Progenitor cell of endocrine pancreas (in vitro differentiated cells): ENCODE measurements around the gene SLK. TPM values are rescaled to one million over a fixed set of nuclear protein-coding genes. Genes with fewer than 3 reads are reported as not detected.

Source experiments
- DNase-seq: peaks from one replicate; pipeline ENCODE4 v3.0.0; 2021; ENCODE audit warnings: low spot score; ENCODE audit not compliant: unreplicated experiment
- H3K27ac Mint-ChIP-seq: 2 replicates; pipeline ENCODE4 v1.8.0; 2021; ENCODE audit warnings: mild to moderate bottlenecking, moderate library complexity, mixed read lengths
- H3K27me3 Mint-ChIP-seq: 2 replicates; pipeline ENCODE4 v1.8.0; 2021; ENCODE audit warnings: mixed read lengths
- H3K36me3 Mint-ChIP-seq: 2 replicates; pipeline ENCODE4 v1.8.0; 2022; ENCODE audit warnings: mixed read lengths; ENCODE audit not compliant: insufficient read depth
- H3K4me1 Mint-ChIP-seq: 2 replicates; pipeline ENCODE4 v1.8.0; 2021; ENCODE audit warnings: low read depth, mixed read lengths
- H3K4me3 Mint-ChIP-seq: 2 replicates; pipeline ENCODE4 v1.8.0; 2021; ENCODE audit warnings: low read depth, mild to moderate bottlenecking, moderate library complexity, mixed read lengths
- H3K9me3 Mint-ChIP-seq: 2 replicates; pipeline ENCODE4 v1.8.0; 2021; ENCODE audit warnings: low read depth, mixed read lengths
- total RNA-seq: library from RNA; stranded (reverse); gene quantifications from 2 replicates; pipeline ENCODE4 v1.2.1, GENCODE V29; 2021
- TF ChIP-seq, protein P1 (sequence below): fragments of 200-600 bp; sonication (generic); IDR thresholded peaks from one replicate; pipeline ENCODE4 v1.5.0; 2021; ENCODE audit warnings: antibody characterized with exemption, mild to moderate bottlenecking; ENCODE audit not compliant: unreplicated experiment

SLK gene
- total RNA-seq, 1 donor from 2014 or later: 29.8 TPM

DNA sequence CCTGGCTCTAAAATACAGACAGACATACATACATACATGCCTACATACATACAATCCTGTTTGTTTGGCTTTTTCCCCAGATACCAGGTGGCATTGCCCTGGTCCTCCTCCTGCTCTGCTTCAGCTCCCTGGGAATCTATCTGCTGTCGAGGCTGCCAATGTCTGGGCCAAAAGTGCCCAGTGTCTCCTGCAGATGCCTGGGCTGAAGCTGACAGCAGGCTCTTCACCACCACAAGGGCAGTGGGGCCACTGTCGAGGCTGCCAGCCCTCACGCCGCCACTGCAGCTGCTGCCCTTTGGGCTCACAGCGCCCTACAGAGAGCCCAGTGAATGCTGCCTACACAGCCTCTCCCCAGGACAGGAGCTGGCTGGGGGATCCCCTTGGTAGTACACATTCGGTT, 30.9 kb upstream of the SLK start:
- Mint-ChIP-seq H3K4me3 (no peak overlapping the region), H3K36me3 (no peaks in the 10 kb centered on the region), H3K27me3 (no peaks in the 10 kb centered on the region), H3K4me1 (peaks cover 18% of the 10 kb centered on the region), H3K9me3 (no peaks in the 10 kb centered on the region), H3K27ac (no peak overlapping the region)
- TF ChIP-seq, protein P1, sequence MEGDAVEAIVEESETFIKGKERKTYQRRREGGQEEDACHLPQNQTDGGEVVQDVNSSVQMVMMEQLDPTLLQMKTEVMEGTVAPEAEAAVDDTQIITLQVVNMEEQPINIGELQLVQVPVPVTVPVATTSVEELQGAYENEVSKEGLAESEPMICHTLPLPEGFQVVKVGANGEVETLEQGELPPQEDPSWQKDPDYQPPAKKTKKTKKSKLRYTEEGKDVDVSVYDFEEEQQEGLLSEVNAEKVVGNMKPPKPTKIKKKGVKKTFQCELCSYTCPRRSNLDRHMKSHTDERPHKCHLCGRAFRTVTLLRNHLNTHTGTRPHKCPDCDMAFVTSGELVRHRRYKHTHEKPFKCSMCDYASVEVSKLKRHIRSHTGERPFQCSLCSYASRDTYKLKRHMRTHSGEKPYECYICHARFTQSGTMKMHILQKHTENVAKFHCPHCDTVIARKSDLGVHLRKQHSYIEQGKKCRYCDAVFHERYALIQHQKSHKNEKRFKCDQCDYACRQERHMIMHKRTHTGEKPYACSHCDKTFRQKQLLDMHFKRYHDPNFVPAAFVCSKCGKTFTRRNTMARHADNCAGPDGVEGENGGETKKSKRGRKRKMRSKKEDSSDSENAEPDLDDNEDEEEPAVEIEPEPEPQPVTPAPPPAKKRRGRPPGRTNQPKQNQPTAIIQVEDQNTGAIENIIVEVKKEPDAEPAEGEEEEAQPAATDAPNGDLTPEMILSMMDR: no peak
- no peak for DNase-seq

DNA sequence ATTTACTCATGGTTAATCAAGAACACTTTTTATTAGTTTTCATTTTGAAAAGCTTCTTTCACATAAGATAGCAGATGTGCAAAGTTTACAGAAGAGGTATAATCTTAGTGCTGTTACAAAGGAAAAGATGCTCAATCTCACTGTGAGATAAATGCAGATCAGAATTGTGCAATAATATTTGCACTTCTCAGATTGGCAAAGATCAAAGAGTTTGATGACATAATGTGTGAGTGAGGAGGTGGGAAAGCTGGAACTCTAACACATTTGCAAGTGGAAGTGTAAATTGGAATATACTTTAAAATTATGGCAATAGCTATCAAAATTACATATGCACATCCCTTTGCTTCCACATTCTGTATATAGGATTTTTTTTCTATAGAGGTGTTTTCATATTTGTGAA, 27.4 kb upstream of the SLK start:
- Mint-ChIP-seq H3K4me3 (no peak overlapping the region), H3K9me3 (no peaks in the 10 kb centered on the region), H3K27ac (no peak overlapping the region), H3K4me1 (no peaks in the 10 kb centered on the region), H3K36me3 (no peaks in the 10 kb centered on the region), H3K27me3 (peaks cover 2% of the 10 kb centered on the region)
- no peak for DNase-seq
- TF ChIP-seq, protein P1: no peak

DNA sequence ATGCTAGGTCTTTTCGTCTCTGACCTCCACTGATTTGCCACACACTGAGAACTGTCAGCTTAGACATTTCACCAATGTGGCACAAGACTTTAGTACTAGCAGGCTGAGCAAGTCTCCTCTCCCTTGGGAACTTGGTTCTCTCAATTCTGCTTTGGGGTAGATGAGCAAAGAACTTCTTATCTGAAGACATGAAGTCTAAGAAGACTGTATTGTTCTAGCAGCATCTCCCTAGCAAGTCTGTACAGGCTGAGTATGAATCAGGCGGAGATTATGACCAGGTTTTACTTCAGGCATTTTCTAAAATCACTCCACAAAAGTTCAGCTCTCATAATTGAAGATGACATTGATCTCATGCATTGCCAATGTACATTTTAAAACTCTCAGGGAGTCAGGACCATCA, 25.1 kb upstream of the SLK start:
- no peak overlapping the region for H3K4me3 Mint-ChIP-seq
- TF ChIP-seq, protein P1: no peak
- no peak overlapping the region for H3K27ac Mint-ChIP-seq
- H3K27me3 Mint-ChIP-seq: peaks cover 2% of the 10 kb centered on the region
- no peak for DNase-seq
- H3K36me3 Mint-ChIP-seq: no peaks in the 10 kb centered on the region
- H3K4me1 Mint-ChIP-seq: no peaks in the 10 kb centered on the region
- H3K9me3 Mint-ChIP-seq: no peaks in the 10 kb centered on the region

DNA sequence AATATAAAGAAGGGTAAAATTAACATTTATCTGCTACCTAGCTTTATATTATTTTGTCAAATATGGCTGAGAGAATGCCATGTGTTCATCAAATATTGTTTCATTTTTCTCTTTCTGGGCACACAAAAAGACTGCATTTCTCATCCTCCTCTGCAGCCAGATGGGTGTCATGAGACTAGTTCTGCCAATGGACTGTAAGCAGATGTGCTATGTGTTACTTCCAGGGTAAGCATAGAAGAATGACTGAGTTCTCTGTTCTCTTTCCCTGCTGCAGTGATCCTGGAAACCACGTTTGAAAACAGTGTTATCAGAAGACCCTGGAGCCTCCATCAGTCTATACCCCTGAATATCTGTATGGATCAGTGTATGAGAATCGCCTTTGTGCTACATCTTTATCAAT, 24.1 kb upstream of the SLK start:
- Mint-ChIP-seq H3K36me3 (no peaks in the 10 kb centered on the region), H3K27me3 (peaks cover 2% of the 10 kb centered on the region), H3K4me1 (peaks cover under 1% of the 10 kb centered on the region), H3K9me3 (no peaks in the 10 kb centered on the region), H3K27ac (no peak overlapping the region), H3K4me3 (no peak overlapping the region)
- no peak for DNase-seq
- TF ChIP-seq, protein P1: no peak

DNA sequence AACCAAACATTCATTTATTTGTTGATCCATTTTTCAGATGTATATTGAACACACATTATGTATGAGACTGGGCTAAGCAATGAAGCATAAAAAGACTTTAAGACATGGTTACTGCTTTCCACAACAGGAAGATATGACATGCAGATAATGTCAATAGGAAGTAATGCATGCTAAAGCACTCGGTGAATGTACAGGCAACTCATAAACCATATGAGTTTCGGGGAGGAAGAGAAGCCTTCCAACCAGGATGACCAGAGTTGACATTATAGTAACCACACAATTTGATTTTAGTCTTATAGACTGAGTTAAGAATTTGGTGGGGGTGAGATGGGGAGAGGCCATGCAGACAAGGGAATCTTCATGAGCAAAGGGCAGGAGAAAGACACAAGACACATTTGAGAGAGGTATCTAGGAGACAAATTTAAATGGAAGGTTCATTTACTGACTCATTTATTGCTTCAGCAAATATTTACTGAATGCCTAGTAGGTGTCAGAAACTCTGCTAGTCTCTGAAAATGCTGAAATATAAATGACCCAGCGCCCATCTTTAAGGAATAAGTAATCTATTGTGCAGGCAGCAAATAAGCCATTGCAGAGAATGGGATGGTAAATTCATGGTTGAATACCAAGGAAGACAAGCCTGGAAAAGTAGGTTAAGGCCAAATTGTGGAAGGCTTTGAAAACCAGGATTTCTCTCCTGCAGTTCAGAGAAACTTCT, 19.0 kb upstream of the SLK start:
- Mint-ChIP-seq H3K9me3 (no peaks in the 10 kb centered on the region), H3K4me3 (no peak overlapping the region), H3K4me1 (peaks cover 2% of the 10 kb centered on the region), H3K36me3 (no peaks in the 10 kb centered on the region), H3K27ac (no peak overlapping the region), H3K27me3 (peaks cover 2% of the 10 kb centered on the region)
- TF ChIP-seq, protein P1: no peak
- DNase-seq: no peak
